SK-N-MC (cell line): Measurements from ENCODE around the gene CPT1C.

Experiments used
- FOXP2 ChIP-seq: optimal IDR thresholded peaks from 2 replicates; pipeline ENCODE3; 2011; ENCODE audit warnings: mild to moderate bottlenecking, moderate library complexity; ENCODE audit not compliant: insufficient read depth; ENCODE audit errors: extremely low read length, control extremely low read depth
- POLR2AphosphoS5 ChIP-seq: IDR thresholded peaks from 2 replicates; pipeline ENCODE4 v1.6.1; 2012; ENCODE audit warnings: mild to moderate bottlenecking, low read depth, low read length, borderline replicate concordance

GRCh38 chr19:49684983-49685553 is 5.8 kb upstream of the CPT1C start:
- TF ChIP-seq FOXP2 (no peak), POLR2AphosphoS5 (no peak)
